Peyer's patch (tissue), 4 donors: Measurements from ENCODE around the gene NOS3.

Source experiments
- CTCF ChIP-seq, 6 experiments: fragments of 450-650 bp in 4 of 6; fragments of 200-600 bp in 2 of 6; sonication (generic) in 1 of 6; IDR thresholded peaks; one replicate each; pipeline ENCODE4 v1.5.1; 2017 to 2019; ENCODE audit warnings: antibody characterized with exemption in 6 of 6, mild to moderate bottlenecking in 3 of 6, moderate library complexity in 1 of 6
- POLR2A ChIP-seq, 2 donors: fragments of 450-650 bp; IDR thresholded peaks; one replicate each; pipeline ENCODE4 v1.5.1; 2017; ENCODE audit warnings: antibody characterized with exemption in 2 of 2, mild to moderate bottlenecking in 2 of 2, moderate library complexity in 2 of 2

GRCh38 chr7:151001546-151001945 is 10.7 kb downstream of the NOS3 start:
- TF ChIP-seq POLR2A (IDR thresholded peaks at IDR 0.05) (no peak), CTCF (IDR thresholded peaks at IDR 0.05) (no peak)
